Head of caudate nucleus (tissue), 42 donors: ENCODE data around the gene COMTD1.

Source experiments
- DNase-seq, 42 donors: peaks; one replicate each; pipeline versions ENCODE4 v3.0.0 to v3.0.0-alpha.2; 2020 to 2021; ENCODE audit warnings: mixed read lengths in 7 of 42
- intact Hi-C: fragments of 100-400 bp; cut with DNase I; formaldehyde crosslinking; loops from one replicate; pipeline ENCODE4 v1.15.0; 2022

Gene COMTD1

GRCh38 chr10:75247797-75248196 lies 12.0 kb upstream of the COMTD1 start:
- intact Hi-C loops: no loop called here
- DNase-seq: peak in 16 of 42 donors; percentile 10 to 57 (median 28)

- intact Hi-C loops: no loop called here
- no peak for DNase-seq
Observed at GRCh38 chr10:75246506-75246905, 10.7 kb upstream of the COMTD1 start.

GRCh38 chr10:75245354-75246250 lies 9.8 kb upstream of the COMTD1 start:
- no peak for DNase-seq
- intact Hi-C loops: no loop called here

GRCh38 chr10:75244487-75245353 lies 9.0 kb upstream of the COMTD1 start:
- intact Hi-C loops: no loop called here

GRCh38 chr10:75243426-75243825 lies 7.7 kb upstream of the COMTD1 start:
- intact Hi-C loops: no loop called here
- DNase-seq: no peak

More at GRCh38 chr10:75244487-75245353, 9.0 kb upstream of the COMTD1 start:
- DNase-seq: no peak

GRCh38 chr10:75240329-75241076 lies 4.7 kb upstream of the COMTD1 start:
- intact Hi-C loops: no loop called here
- no peak for DNase-seq

- DNase-seq: no peak
- intact Hi-C loops: loop anchor here (10.0 kb wide), 1 partner anchor 974 kb away; no protein-coding TSS in a partner anchor
Observed at GRCh38 chr10:75239096-75239790, 3.5 kb upstream of the COMTD1 start.

GRCh38 chr10:75238182-75239095 lies 2.7 kb upstream of the COMTD1 start:
- intact Hi-C loops: loop anchor here (10.0 kb wide), 1 partner anchor 974 kb away; no protein-coding TSS in a partner anchor
- DNase-seq: no peak

- intact Hi-C loops: loop anchor here (10.0 kb wide), 1 partner anchor 972 kb away; no protein-coding TSS in a partner anchor
- no peak for DNase-seq
Observed at GRCh38 chr10:75236178-75236825, 545 bp upstream of the COMTD1 start.

GRCh38 chr10:75234683-75235374 lies 928 bp downstream of the COMTD1 start:
- intact Hi-C loops: loop anchor here (5.0 to 10.0 kb wide), 2 partner anchors 123 to 970 kb away; partner anchors contain the start of gene SAMD8
- DNase-seq: peak in 1 of 42 donors; percentile 24

- DNase-seq: peak; percentile 33 to 92 (median 82)
- intact Hi-C loops: loop anchor here (5.0 to 10.0 kb wide), 2 partner anchors 122 to 969 kb away; partner anchors contain the start of gene SAMD8
Observed at GRCh38 chr10:75234017-75234682, 1.6 kb downstream of the COMTD1 start.

- intact Hi-C loops: loop anchor here (2.0 to 10.0 kb wide), 3 partner anchors 23 to 969 kb away; partner anchors contain the start of genes SAMD8 and VDAC2
- peak in 3 of 42 donors; percentile 5 to 14 (median 12) for DNase-seq
Observed at GRCh38 chr10:75233444-75234016, 2.2 kb downstream of the COMTD1 start.

GRCh38 chr10:75231672-75232581 lies 3.8 kb downstream of the COMTD1 start:
- intact Hi-C loops: loop anchor here (2.0 to 10.0 kb wide), 3 partner anchors 21 to 967 kb away; partner anchors contain the start of genes SAMD8 and VDAC2

GRCh38 chr10:75230600-75231038 lies 5.1 kb downstream of the COMTD1 start:
- intact Hi-C loops: loop anchor here (5.0 to 10.0 kb wide), 2 partner anchors 118 to 966 kb away; partner anchors contain the start of gene SAMD8
- DNase-seq: peak; percentile 71 to 98 (median 94)

More at GRCh38 chr10:75231672-75232581, 3.8 kb downstream of the COMTD1 start:
- no peak for DNase-seq
